Measurements from ENCODE around the gene ZNF747.

Gene ZNF747

DNA sequence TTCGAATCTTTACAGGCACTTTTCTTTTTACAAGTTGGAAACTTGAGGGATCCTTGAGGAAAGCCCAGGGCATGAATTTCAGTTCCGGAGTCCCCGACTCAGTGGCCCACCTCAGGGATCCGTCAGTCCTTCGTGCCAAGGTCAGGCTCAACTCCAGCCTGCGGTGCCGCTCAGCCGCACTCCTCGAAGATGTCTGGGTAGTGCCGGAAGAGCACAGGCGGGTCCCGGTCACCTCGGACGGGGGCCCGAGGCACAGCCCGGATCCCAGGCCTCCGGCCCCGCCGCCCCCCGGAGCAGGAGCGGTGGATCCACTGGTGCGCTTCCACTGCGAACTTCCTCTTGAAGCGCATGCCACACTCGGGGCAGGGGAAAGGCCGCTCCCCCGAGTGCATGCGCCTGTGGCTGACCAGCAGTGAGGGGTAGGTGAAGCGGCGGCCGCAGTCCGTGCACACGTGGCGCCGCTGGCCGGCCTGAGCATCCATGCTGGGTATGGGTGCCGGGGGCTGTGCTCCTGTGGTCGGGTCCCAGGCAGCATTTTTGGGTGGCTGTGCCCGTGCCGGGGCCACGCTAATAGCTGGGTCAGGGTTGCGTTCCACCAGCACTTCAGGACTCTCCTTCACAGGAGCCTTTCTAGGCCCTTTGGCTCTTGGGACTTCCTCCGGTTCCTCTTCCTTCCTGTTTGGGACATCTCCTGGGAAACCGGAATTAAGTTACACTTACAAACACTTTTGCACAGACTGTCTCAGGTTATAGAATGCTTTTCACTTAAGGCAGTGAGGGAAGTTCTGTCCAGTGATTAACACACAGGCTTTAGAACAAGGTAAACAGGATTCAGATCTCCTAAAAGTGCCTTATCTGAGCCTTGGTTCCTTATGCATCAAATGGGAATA, 35.3 kb upstream of the ZNF747 start:
- TF ChIP-seq CTCF (IDR thresholded peaks at IDR 0.05), result no peak

DNA sequence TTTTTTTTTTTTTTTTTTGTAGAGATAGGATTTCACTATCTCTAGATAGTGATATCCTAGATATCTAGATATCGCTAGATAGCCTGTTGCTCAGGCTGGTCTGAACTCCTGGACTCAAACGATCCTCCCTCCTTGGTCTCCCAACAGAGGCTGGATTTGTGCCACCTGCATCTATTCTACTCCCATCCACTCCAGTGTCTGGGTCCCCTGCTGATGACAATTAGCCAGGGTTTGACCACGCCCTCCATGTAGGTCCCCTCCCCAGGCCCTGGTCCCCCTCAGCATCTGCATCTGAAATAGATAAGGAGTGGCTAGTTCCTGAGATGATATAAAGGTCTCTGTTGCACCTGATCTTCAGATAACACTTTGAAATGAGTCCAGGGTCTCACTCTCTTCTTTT, 34.6 kb upstream of the ZNF747 start:
- TF ChIP-seq CTCF (IDR thresholded peaks at IDR 0.05), result no peak

GRCh38 chr16:30567991-30568638, 33.5 kb upstream of the ZNF747 start:
- no peak for TF ChIP-seq CTCF (IDR thresholded peaks at IDR 0.05)

DNA sequence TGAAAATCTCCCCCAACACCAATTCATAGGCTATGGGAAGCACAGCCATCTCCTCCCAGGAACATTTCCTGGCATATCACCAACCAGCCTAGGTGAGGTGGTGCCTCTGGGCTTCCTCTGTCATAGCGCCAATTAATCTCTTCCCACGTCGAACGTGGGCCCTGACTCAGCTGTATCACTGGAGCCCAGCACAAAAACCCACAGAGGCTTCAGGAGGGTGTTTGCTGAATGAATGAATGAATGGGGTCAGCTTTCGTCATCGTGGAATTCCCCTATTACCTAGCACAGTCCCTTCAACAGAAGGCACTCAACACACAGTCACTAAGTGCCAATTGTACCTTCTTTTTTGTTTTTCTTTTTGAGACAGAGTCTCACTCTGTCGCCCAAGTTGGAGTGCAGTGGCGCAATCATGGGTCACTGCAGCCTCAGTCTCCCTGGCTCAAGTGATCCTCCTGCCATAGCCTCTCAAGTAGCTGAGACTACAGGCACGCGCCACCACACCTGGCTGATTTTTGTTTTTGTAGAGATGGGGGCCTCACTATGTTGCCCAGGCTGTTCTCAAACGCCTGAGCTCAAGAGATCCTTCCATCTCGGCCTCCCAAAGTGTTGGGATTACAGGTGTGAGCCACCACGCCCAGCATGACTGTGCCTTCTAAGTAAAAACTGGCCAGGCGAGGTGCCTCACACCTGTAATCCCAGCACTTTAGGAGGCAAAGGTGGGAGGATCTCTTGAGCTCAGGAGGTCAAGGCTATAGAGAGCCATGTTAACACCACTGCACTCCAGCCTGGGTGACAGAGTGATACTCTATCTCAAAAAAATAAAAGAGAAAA, 32.7 kb upstream of the ZNF747 start:
- no peak for TF ChIP-seq CTCF (IDR thresholded peaks at IDR 0.05)

GRCh38 chr16:30566531-30566930, 31.9 kb upstream of the ZNF747 start:
- no peak for TF ChIP-seq CTCF (IDR thresholded peaks at IDR 0.05)

DNA sequence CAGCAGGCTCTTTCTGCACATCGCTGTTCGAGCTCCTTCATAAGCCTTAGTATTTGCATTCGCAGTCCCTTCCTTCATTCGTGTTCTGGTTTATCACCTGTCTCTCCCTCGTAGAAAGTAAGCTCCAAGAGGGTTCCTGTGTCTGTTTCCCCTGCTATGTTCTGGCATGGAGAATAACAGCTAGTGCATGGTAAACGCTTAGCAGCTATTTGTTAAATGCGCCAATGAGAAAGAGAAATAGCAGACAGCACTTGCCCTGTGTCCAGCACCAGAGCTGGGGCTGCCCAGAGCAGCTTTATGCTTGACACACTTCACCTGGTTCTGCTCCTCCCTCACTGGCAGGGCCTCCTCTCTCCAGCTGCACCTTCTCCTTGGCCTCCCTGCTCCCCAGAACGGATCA, 31.3 kb upstream of the ZNF747 start:
- no peak for TF ChIP-seq CTCF (IDR thresholded peaks at IDR 0.05)

- TF ChIP-seq CTCF (IDR thresholded peaks at IDR 0.05), result no peak
These were observed 30.9 kb upstream of the ZNF747 start for GRCh38 chr16:30565526-30565925.

Data from LNCAP (cell line).